ENCODE measurements around the gene TSEN34.
"Not testable (repeated sequence)": the region's sequence is repeated elsewhere in the genome, so short reads cannot be mapped to it uniquely, and the experiment has no call there.

DNA sequence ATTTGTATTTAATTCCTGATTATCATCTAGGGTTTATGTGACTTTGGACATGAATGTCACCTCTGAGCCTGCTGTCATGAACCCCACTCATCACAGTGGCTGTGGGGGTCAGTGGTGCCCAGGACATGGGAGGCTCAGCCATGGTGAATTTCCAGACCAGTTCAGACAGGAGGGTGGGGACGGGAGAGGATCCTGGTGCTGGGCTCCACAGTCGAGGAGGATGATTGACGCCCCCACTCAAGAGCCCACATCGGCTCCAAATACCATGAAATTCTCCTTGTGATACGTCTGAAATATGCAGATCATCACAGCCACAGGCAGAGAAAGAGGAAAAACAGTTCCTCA is 32.8 kb downstream of the TSEN34 start:
- TF ChIP-seq, protein P1, sequence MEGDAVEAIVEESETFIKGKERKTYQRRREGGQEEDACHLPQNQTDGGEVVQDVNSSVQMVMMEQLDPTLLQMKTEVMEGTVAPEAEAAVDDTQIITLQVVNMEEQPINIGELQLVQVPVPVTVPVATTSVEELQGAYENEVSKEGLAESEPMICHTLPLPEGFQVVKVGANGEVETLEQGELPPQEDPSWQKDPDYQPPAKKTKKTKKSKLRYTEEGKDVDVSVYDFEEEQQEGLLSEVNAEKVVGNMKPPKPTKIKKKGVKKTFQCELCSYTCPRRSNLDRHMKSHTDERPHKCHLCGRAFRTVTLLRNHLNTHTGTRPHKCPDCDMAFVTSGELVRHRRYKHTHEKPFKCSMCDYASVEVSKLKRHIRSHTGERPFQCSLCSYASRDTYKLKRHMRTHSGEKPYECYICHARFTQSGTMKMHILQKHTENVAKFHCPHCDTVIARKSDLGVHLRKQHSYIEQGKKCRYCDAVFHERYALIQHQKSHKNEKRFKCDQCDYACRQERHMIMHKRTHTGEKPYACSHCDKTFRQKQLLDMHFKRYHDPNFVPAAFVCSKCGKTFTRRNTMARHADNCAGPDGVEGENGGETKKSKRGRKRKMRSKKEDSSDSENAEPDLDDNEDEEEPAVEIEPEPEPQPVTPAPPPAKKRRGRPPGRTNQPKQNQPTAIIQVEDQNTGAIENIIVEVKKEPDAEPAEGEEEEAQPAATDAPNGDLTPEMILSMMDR (conservative IDR thresholded peaks at IDR 0.05): not testable (repeated sequence)
- TF ChIP-seq ZFX (IDR thresholded peaks at IDR 0.05): not testable (repeated sequence)
